GM19043 (cell line): ENCODE results near the gene PRR23A.
"Not testable (repeated sequence)": the region's sequence is repeated elsewhere in the genome, so short reads cannot be mapped to it uniquely, and the experiment has no call there.

ENCODE experiments used
- ATAC-seq: cut with Tn5 transposase; IDR thresholded peaks from one replicate; pipeline ENCODE4 v1.9.1; 2021; ENCODE audit warnings: low read depth; ENCODE audit not compliant: unreplicated experiment

The PRR23A gene

GRCh38 chr3:139006051-139006716, at the start of gene PRR23A:
Gene PRR23A, minus strand, starts transcription at chr3:139006268. Its CDS starts 0 bp downstream, at chr3:139006268.
- ATAC-seq: no peak

- no peak for ATAC-seq
These were observed 46.9 kb upstream of the PRR23A start for GRCh38 chr3:139052802-139053600.

GRCh38 chr3:139044366-139045210, 38.5 kb upstream of the PRR23A start, which contains the start of gene PRR23C:
Gene PRR23C, minus strand, starts transcription at chr3:139044892. Its CDS starts 272 bp downstream, at chr3:139044620.
- no peak for ATAC-seq

GRCh38 chr3:139043554-139044365, 37.7 kb upstream of the PRR23A start:
- no peak for ATAC-seq

- ATAC-seq: no peak
These were observed 31.4 kb upstream of the PRR23A start for GRCh38 chr3:139037478-139037877.

GRCh38 chr3:139032326-139033002, 26.4 kb upstream of the PRR23A start:
- no peak for ATAC-seq

- not testable (repeated sequence) for ATAC-seq
These were observed 24.5 kb upstream of the PRR23A start for GRCh38 chr3:139030576-139030975.

GRCh38 chr3:139024968-139025367, 18.9 kb upstream of the PRR23A start:
- no peak for ATAC-seq

- no peak for ATAC-seq
These were observed 14.8 kb upstream of the PRR23A start, which contains the start of gene PRR23B for GRCh38 chr3:139020868-139021234. Gene PRR23B, minus strand, starts transcription at chr3:139020926. Its CDS starts 265 bp downstream, at chr3:139020661.

GRCh38 chr3:139020036-139020867, 14.2 kb upstream of the PRR23A start:
- no peak for ATAC-seq

- no peak for ATAC-seq
These were observed 10.5 kb upstream of the PRR23A start for GRCh38 chr3:139016430-139017048.

GRCh38 chr3:139005356-139005993, 593 bp downstream of the PRR23A start:
- ATAC-seq: no peak

- no peak for ATAC-seq
These were observed 10.4 kb downstream of the PRR23A start for GRCh38 chr3:138995706-138996105.

- ATAC-seq: no peak
These were observed 18.9 kb downstream of the PRR23A start for GRCh38 chr3:138987181-138987580.

GRCh38 chr3:138985932-138986331, 20.1 kb downstream of the PRR23A start:
- ATAC-seq: no peak

GRCh38 chr3:138984816-138985215, 21.3 kb downstream of the PRR23A start:
- ATAC-seq: no peak

- ATAC-seq: no peak
These were observed 30.0 kb downstream of the PRR23A start for GRCh38 chr3:138976047-138976446.

GRCh38 chr3:138975351-138975750, 30.7 kb downstream of the PRR23A start:
- no peak for ATAC-seq
